Skeletal muscle satellite cell (primary cell): ENCODE measurements around the gene CDC42BPB.

ENCODE experiments used
- H3K27me3 ChIP-seq: 2 replicates; pipeline ENCODE4 v1.7.0; 2013; ENCODE audit warnings: low read length; ENCODE audit not compliant: control insufficient read depth, insufficient read depth
- H3K36me3 ChIP-seq: 2 replicates; pipeline ENCODE4 v1.7.0; 2013; ENCODE audit warnings: mild to moderate bottlenecking, control low read depth, low read length; ENCODE audit not compliant: insufficient read depth
- H3K4me1 ChIP-seq: 2 replicates; pipeline ENCODE4 v1.7.0; 2013; ENCODE audit warnings: low read length; ENCODE audit not compliant: control insufficient read depth, insufficient read depth
- H3K4me2 ChIP-seq: 2 replicates; pipeline ENCODE4 v1.7.0; 2013; ENCODE audit warnings: mild to moderate bottlenecking, low read length
- H3K4me3 ChIP-seq: 2 replicates; pipeline ENCODE4 v1.7.0; 2013; ENCODE audit warnings: low read length
- H3K9ac ChIP-seq: 2 replicates; pipeline ENCODE4 v1.7.0; 2013; ENCODE audit warnings: mild to moderate bottlenecking, low read depth, low read length, moderate library complexity
- H3K9me3 ChIP-seq: replicated peaks from 2 replicates; pipeline ENCODE4 v1.7.0; 2013; ENCODE audit warnings: mild to moderate bottlenecking, control low read depth, low read length

The CDC42BPB gene

DNA sequence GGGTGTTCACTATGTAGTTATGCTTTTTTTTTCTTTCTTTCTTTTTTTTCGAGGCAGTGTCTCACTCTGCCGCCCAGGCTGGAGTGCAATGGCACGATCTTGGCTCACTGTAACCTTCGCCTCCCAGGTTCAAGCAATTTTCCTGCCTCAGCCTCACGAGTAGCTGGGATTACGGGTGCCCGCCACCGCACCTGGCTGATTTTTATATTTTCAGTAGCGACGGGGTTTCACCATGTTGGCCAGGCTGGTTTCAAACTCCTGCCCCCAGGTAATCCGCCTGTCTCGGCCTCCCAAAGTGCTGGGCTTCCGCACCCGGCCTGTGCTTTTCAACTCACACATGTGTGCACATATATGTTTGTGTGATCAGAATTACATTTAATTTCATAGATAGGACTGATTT is 173.8 kb downstream of the CDC42BPB start:
- no peaks in the 10 kb centered on the region for H3K4me1 ChIP-seq
- no peaks in the 10 kb centered on the region for H3K9me3 ChIP-seq
- no peak overlapping the region for H3K4me3 ChIP-seq
- H3K27me3 ChIP-seq, result no peaks in the 10 kb centered on the region
- no peak overlapping the region for H3K4me2 ChIP-seq
- no peak overlapping the region for H3K9ac ChIP-seq
- peaks cover 24% of the 10 kb centered on the region for H3K36me3 ChIP-seq

GRCh38 chr14:102883089-102883541 is 174.2 kb downstream of the CDC42BPB start:
- no peaks in the 10 kb centered on the region for H3K27me3 ChIP-seq
- H3K9me3 ChIP-seq, result no peaks in the 10 kb centered on the region
- H3K4me2 ChIP-seq, result no peak overlapping the region
- H3K9ac ChIP-seq, result no peak overlapping the region
- no peaks in the 10 kb centered on the region for H3K4me1 ChIP-seq
- peaks cover 20% of the 10 kb centered on the region for H3K36me3 ChIP-seq
- no peak overlapping the region for H3K4me3 ChIP-seq
